ENCODE data around the gene OXLD1.

The OXLD1 gene

GRCh38 chr17:81666342-81667191, at the start of gene OXLD1, which contains the start of gene CCDC137:
OXLD1 (minus strand) TSS chr17:81666605; CDS start chr17:81666577, 28 bp downstream.
CCDC137 (plus strand) TSS chr17:81666737; CDS start chr17:81666767, 30 bp downstream.
- DNase-seq (ENCODE audit: low read depth), result peak; percentile 86

- DNase-seq (ENCODE audit: low read depth), result no peak
Observed at GRCh38 chr17:81715107-81715871, 48.9 kb upstream of the OXLD1 start.

- DNase-seq (ENCODE audit: low read depth), result no peak
Observed at GRCh38 chr17:81714412-81715106, 48.2 kb upstream of the OXLD1 start.

GRCh38 chr17:81713556-81714411, 47.4 kb upstream of the OXLD1 start:
- DNase-seq (ENCODE audit: low read depth), result no peak

GRCh38 chr17:81713004-81713555, 46.7 kb upstream of the OXLD1 start:
- no peak for DNase-seq (ENCODE audit: low read depth)

GRCh38 chr17:81712468-81713003, 46.1 kb upstream of the OXLD1 start:
- no peak for DNase-seq (ENCODE audit: low read depth)

- peak; percentile 71 for DNase-seq (ENCODE audit: low read depth)
Observed at GRCh38 chr17:81711814-81712467, 45.5 kb upstream of the OXLD1 start, which contains the start of gene SLC25A10. SLC25A10 (plus strand) TSS chr17:81712284; CDS start chr17:81712427, 143 bp downstream.

GRCh38 chr17:81710514-81711308, 44.3 kb upstream of the OXLD1 start:
- no peak for DNase-seq (ENCODE audit: low read depth)

GRCh38 chr17:81708739-81709185, 42.4 kb upstream of the OXLD1 start:
- DNase-seq (ENCODE audit: low read depth), result no peak

- DNase-seq (ENCODE audit: low read depth), result no peak
Observed at GRCh38 chr17:81707725-81708646, 41.6 kb upstream of the OXLD1 start.

GRCh38 chr17:81706757-81707624, 40.6 kb upstream of the OXLD1 start:
- no peak for DNase-seq (ENCODE audit: low read depth)

GRCh38 chr17:81706232-81706611, 39.8 kb upstream of the OXLD1 start:
- DNase-seq (ENCODE audit: low read depth), result no peak

- DNase-seq (ENCODE audit: low read depth), result no peak
Observed at GRCh38 chr17:81705518-81706231, 39.3 kb upstream of the OXLD1 start.

GRCh38 chr17:81703747-81704654, 37.6 kb upstream of the OXLD1 start:
- DNase-seq (ENCODE audit: low read depth), result no peak

Data from stimulated activated CD4-positive, alpha-beta T cell treated with anti-CD3 and anti-CD28 coated beads, Interleukin-2, amount 100 ng/mL, for 4 hours (primary cell).